ENCODE results near the gene KIF13A. TPM values are rescaled to one million over a fixed set of nuclear protein-coding genes. Genes with fewer than 3 reads are reported as not detected.

KIF13A gene
- total RNA-seq, 2 experiments from 2014 or later: 0.91 to 1.4 TPM

GRCh38 chr6:17987697-17988421 is 424 bp upstream of the KIF13A start:
- H3K4me3 ChIP-seq (ENCODE audit: low read length): peak overlapping the region; percentile 40
- TF ChIP-seq CTCF (IDR thresholded peaks at IDR 0.05): no peak
- ChIA-PET POLR2A (no interaction called here), CTCF (no interaction called here)
- H3K9me3 ChIP-seq (ENCODE audit: control insufficient read depth in 1 of 2, insufficient read depth in 1 of 2, low read length in 2 of 2): peaks cover 0 to 6% of the 10 kb centered on the region in 2 experiments
- Mint-ChIP-seq H3K9me3 (no peaks in the 10 kb centered on the region), H3K4me3 (peak overlapping the region; percentile 94), H3K36me3 (ENCODE audit: low read depth) (peaks cover 4% of the 10 kb centered on the region), H3K4me1 (ENCODE audit: low read depth) (peaks cover 7% of the 10 kb centered on the region), H3K27me3 (peaks cover 68% of the 10 kb centered on the region), H3K27ac (no peak overlapping the region)
- no peak overlapping the region for H3K27ac ChIP-seq (ENCODE audit: low read depth in 1 of 2, low read length in 2 of 2)
- DNase-seq (peak in 8 of 14 experiments; percentile 5 to 49 (median 18)), ATAC-seq (ENCODE audit: poor library complexity) (peak; percentile 47)
- H3K4me1 ChIP-seq (ENCODE audit: insufficient read depth, low read length): peaks cover 14% of the 10 kb centered on the region
- H3K36me3 ChIP-seq (ENCODE audit: insufficient read depth, low read length): no peaks in the 10 kb centered on the region
- intact Hi-C loops (cut with DNase I, micrococcal nuclease): no loop called here
- H3K27me3 ChIP-seq (ENCODE audit: control insufficient read depth in 1 of 2, insufficient read depth in 2 of 2, low read length in 2 of 2): peaks cover 22 to 46% of the 10 kb centered on the region in 2 experiments

GRCh38 chr6:17986656-17987446 is 584 bp downstream of the KIF13A start:
- Mint-ChIP-seq H3K4me3 (peak overlapping the region; percentile 81), H3K9me3 (no peaks in the 10 kb centered on the region), H3K36me3 (ENCODE audit: low read depth) (peaks cover 4% of the 10 kb centered on the region), H3K27ac (no peak overlapping the region), H3K27me3 (peaks cover 65% of the 10 kb centered on the region), H3K4me1 (ENCODE audit: low read depth) (peaks cover 7% of the 10 kb centered on the region)
- intact Hi-C loops (cut with DNase I, micrococcal nuclease): no loop called here
- ChIA-PET CTCF (no interaction called here), POLR2A (no interaction called here)
- Histone ChIP-seq H3K9me3 (ENCODE audit: control insufficient read depth in 1 of 2, insufficient read depth in 1 of 2, low read length in 2 of 2) (peaks cover 0 to 6% of the 10 kb centered on the region in 2 experiments), H3K4me3 (ENCODE audit: low read length) (peak overlapping the region; percentile 40), H3K36me3 (ENCODE audit: insufficient read depth, low read length) (no peaks in the 10 kb centered on the region), H3K4me1 (ENCODE audit: insufficient read depth, low read length) (peaks cover 14% of the 10 kb centered on the region), H3K27me3 (ENCODE audit: control insufficient read depth in 1 of 2, insufficient read depth in 2 of 2, low read length in 2 of 2) (peaks cover 19 to 46% of the 10 kb centered on the region in 2 experiments), H3K27ac (ENCODE audit: low read depth in 1 of 2, low read length in 2 of 2) (no peak overlapping the region)
- ATAC-seq (ENCODE audit: poor library complexity) (peak; percentile 16), DNase-seq (peak in 2 of 14 experiments; percentile 32 to 40)
- no peak for TF ChIP-seq CTCF (IDR thresholded peaks at IDR 0.05)

- ATAC-seq (ENCODE audit: poor library complexity): no peak
- Histone ChIP-seq H3K4me1 (ENCODE audit: insufficient read depth, low read length) (peaks cover 14% of the 10 kb centered on the region), H3K27ac (ENCODE audit: low read depth in 1 of 2, low read length in 2 of 2) (no peak overlapping the region), H3K4me3 (ENCODE audit: low read length) (no peak overlapping the region), H3K9me3 (ENCODE audit: control insufficient read depth in 1 of 2, insufficient read depth in 1 of 2, low read length in 2 of 2) (peaks cover 0 to 6% of the 10 kb centered on the region in 2 experiments), H3K36me3 (ENCODE audit: insufficient read depth, low read length) (no peaks in the 10 kb centered on the region), H3K27me3 (ENCODE audit: control insufficient read depth in 1 of 2, insufficient read depth in 2 of 2, low read length in 2 of 2) (peaks cover 23 to 46% of the 10 kb centered on the region in 2 experiments)
- no peak for TF ChIP-seq CTCF (IDR thresholded peaks at IDR 0.05)
- no peaks in the 10 kb centered on the region for H3K9me3 Mint-ChIP-seq
- H3K27me3 Mint-ChIP-seq: peaks cover 58% of the 10 kb centered on the region
- H3K27ac Mint-ChIP-seq: no peak overlapping the region
- H3K4me1 Mint-ChIP-seq (ENCODE audit: low read depth): peaks cover 7% of the 10 kb centered on the region
- intact Hi-C loops (cut with DNase I, micrococcal nuclease): no loop called here
- H3K4me3 Mint-ChIP-seq: peak overlapping the region; percentile 81
- ChIA-PET POLR2A (no interaction called here), CTCF (no interaction called here)
- peaks cover 4% of the 10 kb centered on the region for H3K36me3 Mint-ChIP-seq (ENCODE audit: low read depth)
- DNase-seq: no peak
Observed at GRCh38 chr6:17985934-17986655, 1.3 kb downstream of the KIF13A start.

Data from CD4-positive, alpha-beta T cell (primary cell).